Ramos (cell line): Measurements from ENCODE around the gene CWC22.
"Not testable (repeated sequence)": the region's sequence is repeated elsewhere in the genome, so short reads cannot be mapped to it uniquely, and the experiment has no call there.

Experiments used
- in situ Hi-C: fragments of 300-500 bp; cut with MboI; formaldehyde crosslinking; loops from one replicate; pipeline ENCODE4 v1.14.3; 2022; ENCODE audit warnings: low sequenced_read_pairs; ENCODE audit not compliant: unreplicated experiment

CWC22 gene

DNA sequence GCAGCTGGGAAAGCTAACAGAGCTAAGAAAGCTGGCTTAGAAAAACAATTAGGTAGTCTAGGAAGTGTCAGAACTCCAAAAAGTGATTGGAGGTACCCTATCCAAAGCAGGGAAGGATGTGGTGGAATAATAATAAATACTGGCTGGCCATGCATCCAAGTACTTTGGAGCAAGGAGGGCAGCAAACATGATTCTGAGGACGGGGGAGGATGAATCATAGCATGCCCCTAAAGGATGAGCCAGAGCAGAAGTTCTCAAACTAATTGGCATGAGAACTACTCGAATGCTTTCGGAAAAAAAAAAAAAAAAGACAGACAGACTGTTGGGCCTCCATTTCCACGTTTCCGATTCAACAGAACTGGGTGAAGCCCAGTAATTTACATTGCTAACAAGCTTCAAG is 2.4 kb downstream of the CWC22 start:
- in situ Hi-C loops = no loop called here

DNA sequence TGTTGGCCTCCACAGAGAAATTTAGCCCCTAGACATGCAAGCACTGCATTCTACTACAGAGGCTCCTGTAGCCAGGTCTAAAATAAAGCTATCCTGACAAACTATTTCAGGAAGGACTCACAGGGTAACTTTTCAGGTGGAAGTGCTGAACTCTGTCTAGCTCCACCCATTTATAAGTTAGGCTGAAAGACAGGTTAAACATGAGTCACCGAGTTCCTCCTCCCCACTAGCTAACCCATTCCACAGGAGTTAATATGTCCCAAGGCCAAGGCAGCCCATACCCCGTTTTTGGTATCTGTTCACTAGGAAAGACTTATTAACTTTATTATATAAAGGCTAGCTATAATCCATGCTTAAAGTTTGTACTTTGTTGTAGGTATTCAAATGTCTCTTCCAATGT is 3.5 kb downstream of the CWC22 start:
- in situ Hi-C loops = no loop called here

DNA sequence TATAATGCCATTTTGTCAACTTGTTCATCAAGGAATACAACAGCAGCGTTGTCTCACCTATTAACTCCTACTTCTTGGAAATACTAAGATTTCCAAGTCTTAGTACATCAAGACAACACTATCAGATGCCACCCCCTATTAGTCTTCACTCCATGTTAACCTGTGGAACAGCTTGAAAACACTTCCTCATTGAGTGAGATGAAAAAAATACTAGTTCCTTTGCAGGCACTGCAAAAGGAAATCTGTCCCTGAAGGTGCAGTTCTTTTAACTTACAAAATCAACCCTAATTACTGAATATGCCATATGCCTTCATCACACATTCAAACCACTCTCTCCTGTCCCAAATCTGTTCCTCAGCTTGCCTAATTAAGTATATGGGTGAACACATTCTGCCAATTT is 4.0 kb downstream of the CWC22 start:
- in situ Hi-C loops = no loop called here

DNA sequence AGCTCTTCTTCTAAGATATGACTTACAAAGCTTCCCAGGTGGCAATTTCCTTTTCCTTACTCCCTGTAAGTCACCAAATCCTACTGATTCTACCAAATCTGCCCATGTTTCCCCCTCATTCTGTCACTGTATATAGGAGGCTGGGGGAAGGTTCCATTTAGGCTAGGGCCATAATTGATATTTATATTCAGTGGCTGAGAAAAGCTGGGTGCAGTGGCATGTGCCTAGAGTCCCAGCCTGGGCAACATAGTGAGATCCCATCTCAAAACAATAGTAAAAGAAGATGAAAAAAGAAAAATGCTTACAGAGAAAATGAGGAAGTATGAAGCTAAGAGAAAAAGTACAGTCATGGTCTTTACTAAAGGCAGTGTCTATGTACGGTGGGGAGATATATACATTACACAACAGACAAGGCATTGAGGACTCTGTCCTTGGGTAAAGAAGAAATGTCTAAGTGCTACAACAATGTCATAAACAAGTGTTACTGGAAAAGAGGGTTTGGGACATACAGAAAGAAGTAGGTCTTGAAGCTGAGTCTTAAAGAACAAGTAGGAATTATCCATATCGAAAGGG is 4.8 kb downstream of the CWC22 start:
- in situ Hi-C loops = no loop called here

DNA sequence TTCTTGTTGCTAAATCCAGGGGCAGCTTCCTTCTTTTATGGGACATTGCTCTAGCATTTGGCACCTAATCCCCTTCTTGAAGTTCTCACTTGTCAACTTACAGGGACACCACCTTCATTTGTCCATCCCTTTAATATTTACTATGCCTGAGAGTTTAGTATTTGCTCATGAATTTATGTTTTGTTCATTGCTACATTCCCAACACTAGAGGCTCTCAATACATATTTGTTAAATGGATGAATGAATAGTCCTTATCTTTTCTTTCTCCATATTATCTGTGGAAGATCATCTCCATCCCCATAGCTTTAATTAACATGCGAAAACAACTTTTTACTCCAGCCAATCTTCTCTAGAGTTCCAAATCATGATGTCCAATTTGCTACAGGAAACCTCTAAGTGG is 5.4 kb downstream of the CWC22 start:
- in situ Hi-C loops = no loop called here

DNA sequence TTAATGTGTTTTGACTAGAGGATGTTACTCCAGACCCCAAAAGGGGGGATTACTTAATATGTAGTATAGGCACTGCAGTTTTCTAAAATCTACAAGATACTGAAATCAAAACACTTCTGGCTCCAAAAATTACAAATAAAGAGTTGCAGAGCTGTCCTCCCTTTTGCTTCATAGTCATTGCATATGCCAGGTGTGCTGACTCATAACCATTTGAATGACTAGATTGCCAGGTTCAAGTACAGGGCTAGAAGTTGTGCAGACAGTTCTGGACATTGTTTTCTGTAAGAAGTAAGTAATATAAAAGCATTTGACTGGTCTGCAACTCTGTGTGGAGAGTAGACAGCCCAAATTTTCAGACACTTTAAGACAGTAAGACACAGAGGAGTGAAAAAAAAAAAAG is 6.7 kb downstream of the CWC22 start:
- in situ Hi-C loops = no loop called here

DNA sequence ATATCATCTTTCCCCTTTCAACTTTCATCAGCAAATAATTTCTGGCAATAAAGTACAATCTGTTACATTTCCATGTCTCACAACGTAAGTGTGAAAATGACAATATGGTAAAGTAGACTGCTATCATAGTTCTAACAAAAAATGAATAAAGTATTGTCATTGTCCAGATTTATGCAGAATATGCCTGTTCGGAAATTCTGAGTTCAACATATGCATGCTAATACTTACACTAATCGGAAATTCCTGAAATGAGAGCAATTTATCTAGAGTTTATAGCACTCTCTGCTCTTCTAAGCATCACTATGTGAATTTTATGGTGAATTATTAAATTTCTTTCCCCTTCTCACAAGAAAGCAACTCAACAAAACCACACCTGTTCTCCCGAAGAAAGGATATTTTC is 8.1 kb downstream of the CWC22 start:
- in situ Hi-C loops = no loop called here

DNA sequence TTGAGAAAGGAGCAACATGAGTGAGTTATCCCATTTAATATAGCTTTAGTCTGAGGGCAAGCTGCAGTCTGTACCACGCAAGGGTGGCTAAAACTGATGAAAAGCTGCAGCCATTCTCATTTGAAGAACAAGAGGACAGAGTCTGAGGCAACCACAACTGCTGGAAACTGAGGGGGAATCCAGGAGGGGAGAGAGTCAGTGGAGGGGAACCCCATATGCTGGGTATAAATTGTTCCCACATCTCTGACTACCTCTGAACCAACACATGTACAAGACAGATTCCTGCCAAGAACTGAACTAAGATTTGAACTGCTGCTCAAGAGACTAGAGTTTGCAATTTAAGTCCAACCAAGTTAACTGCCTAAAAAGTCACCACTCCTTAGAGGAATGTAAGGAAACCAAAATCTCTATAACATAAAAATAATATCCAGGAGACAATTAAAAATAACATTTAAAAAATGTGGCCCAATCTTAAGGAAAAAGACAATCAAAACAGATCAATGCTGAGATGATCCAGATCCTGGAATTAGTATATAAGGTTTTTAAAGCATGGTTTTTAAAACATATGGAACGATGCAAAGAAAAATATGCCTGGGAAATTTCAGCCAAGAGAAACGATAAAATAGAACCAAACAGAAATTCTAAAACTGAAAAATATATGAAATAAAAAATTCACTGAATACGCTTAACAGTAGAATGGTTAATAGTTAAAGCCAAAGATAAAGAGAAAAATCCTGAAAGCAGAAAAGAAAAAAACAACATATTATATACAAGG is 11.2 kb downstream of the CWC22 start:
- in situ Hi-C loops = no loop called here

DNA sequence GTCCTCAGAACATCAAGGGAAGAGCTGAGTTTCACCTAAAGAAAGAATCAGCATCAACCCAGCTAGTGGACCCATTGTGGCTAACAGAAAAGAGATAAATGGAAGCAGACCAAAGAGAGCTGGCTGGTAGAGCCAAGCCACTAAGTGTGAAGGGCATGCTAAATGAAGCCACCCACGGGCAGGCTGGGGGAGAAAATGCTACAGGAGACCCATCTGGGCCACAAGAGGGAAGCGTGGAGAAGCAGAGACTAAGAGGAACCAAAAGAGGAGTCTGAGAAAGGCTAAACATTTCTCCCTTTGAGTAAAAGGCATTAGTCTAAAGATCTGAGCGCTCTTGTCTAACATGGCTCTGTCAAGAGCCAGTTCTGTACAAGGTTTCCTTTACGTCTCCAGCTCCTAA is 15.8 kb downstream of the CWC22 start:
- in situ Hi-C loops = no loop called here

DNA sequence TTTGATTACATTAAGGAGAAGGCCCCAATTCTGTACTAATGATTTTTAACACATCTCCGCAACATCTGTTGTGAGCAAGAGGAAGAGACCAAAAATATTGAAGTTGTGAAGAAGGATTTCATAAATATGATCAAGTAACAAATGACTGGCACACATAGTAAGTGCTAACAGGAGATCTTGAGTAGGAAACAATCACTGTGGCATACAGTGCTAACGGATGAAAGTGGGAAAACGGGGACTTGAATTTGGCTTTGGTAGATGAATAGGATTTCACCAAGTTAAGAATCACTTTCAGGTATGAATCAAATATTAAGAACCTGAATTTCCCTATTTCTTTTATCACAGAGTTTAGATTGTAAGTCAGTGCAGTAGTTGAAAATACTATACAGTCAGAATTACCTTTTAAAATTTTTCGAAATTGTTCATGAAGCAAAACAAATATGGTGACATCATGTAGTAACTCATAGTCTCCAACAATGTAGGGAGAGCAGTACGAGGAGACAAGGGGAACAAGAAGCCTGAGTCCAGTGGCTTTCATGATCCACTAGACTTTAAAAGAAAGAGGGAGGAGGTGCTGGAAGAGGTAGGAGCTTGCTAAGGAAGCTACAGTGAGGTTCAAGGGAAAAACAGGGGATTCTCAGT is 16.3 kb downstream of the CWC22 start:
- in situ Hi-C loops = no loop called here

DNA sequence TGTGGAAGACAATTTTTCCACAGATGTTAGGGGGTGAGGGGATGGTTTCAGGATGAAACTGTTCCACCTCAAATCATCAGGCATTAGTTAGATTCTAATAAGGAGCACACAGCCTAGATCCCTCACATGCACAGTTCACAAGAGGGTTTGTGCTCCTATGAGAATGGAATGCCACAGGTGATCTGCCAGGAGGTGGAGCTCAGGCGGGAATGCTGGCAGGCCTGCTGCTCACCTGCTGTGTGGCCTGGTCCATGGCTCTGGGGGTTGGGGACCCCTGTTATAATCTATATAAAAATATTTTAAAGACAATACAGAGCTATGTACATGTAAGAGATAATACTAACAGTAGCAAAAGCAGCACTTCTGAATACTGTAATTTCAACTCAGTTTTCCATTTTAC is 19.2 kb downstream of the CWC22 start:
- in situ Hi-C loops = no loop called here

DNA sequence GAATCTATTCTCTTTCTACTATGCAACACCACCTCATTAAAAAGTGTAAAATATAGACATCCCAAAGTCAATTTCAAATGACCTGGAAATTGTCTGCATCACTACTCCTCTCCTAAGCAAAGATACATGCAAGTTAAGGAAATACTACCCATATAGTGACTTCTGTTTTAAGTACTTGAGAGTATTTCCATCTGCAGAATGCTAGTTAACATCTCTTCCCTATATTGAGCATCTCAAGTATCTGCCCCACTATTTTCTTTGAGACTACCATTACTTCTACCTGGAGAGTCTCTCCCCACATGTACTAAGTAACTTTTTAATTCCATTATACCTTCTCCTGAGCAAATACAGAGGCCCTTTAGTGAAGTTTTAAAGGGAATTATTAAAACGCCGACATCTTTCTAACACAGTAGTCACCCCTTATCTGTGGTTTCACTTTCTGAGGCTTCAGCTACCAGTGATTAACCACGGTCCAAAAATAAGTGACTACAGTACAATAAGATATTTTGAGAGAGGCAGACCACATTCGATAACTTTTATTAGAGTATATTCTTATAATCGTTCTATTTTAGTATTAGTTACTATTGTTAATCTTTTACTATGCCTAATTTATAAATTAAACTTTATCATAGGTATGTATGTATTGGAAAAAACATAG is 21.8 kb downstream of the CWC22 start:
- in situ Hi-C loops = no loop called here

DNA sequence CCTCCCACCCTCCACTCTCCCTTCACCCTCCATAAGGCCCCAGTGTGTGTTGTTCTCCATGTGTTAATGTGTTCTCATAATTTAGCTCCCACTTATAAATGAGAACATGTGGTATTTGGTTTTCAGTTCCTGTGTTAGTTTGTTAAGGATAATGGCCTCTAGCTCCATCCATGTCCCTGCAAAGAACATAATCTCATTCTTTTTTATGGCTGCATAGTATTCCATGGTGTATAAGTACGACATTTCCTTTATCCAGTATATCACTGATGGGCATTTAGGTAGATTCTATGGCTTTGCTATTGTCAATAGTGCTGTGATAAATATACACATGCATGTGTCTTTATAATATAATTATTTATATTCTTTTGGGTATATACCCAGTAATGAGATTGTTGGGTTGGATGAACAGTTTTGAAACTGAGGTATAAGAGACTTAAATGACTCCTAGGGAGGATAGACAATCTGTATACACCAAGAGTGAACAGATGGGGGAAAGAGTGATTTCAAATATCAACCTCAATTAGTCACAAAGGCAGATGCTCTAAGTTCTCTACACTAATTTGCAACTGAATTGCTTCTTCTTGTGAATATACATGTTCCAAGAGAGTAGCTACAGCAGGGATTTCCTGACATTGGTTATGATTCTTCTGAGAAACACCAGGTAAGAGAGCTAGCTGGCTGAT is 23.7 kb downstream of the CWC22 start:
- in situ Hi-C loops = no loop called here

DNA sequence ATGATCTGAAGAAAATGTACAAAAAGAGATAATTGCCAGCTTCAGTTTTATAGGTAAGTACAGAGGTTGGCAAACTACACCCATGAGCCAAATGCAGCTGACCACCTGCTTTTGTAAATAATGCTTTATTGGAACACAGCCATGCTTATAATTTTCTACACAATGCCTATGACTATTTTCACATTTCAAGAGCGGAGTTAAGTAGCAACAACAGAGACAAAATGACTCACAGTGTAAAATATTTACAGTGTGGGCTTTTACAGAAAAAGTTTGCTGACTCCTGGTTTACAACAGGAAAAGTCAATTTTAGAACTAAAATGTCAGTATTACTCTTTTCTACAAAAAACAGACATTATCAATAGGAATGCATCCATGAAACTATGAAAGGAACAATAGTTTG is 26.0 kb downstream of the CWC22 start:
- in situ Hi-C loops = no loop called here

DNA sequence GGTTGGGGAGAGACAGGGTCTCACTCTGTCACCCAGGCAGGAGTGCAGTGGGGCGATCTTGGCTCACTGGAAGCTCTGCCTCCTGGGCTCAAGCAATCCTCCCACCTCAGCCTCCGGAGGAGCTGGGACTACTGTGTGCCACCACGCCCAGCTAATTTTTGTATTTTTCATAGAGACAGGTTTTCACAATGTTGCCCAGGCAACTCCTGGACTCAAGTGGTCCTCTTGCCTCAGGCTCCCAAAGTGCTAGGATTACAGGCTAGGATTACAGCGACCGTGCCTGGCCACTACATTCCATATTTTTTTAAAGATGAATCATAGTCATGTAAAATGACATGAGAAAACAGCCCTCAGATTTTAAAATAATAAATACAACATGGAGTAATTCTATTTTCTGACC is 32.3 kb downstream of the CWC22 start:
- in situ Hi-C loops = no loop called here

DNA sequence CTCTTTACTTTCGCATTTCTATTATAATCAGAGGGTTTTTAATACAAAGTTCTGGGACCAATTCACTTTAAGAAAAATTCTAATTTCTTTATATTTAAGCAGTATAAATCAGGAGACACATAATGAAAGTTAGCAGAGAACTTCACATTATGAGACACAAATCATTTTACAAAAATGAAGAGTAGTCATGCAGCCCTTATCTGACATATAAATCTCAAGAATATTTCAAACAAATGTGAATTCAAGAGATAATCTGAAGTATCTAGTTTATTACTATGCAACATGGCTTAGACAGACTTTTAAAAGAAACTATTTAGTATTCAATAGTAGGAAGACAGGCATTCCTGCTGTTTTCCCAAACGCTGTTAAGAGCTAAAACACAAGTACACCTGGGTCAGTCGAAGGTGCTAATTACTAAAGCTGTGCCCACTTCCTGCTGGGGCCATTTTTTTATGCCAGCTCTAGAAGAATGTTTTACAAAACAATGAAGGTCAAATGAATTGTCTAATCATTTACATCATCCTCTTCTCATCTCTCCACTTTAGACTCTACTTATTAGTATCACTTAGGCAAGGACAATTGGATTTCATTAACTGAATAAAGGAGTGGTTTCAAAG is 40.2 kb downstream of the CWC22 start:
- in situ Hi-C loops = no loop called here

DNA sequence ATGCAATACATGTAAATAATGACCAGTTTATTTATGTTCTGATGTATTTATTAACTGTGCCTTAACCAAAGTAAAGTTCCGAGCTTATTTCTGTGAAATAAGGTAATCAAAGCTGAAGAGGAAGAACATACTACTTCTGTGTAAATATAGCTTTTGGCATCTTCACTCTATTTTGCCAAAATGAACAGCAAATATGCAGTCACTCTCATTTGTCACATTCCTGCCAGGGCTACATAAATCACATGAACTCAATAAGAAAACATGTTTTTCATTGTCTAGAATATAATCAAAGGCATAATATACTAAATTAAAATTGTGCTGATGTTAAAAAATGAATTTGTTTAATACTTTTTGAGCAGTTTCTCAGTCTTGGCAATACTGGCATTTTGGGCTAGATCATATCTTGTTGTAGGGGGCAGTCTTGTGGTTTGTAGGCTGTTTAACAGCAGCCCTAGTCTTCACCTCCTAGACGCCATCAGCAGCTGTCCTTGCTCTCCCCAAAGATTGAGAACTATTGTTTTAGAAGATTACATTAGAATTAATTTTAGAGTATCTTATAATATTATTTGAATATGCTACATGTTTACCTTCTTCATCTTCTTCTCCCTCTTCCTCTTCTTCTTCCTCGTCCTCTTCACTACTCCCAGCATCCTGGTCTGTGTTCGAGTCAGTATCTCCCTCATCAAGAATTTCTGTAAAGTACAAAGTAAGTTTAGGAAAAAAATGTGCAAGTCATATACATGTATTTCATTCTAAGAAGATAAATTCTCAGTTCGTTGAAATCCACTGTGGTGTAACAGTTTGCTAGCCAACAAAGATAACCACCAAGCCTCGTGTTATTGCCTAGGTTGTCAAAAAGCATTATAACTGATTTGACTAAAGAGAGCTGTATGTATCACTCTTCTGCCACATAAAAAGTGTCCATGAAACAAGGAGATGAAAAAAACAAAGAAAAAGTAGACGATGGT is 41.5 kb downstream of the CWC22 start:
- in situ Hi-C loops = no loop called here

DNA sequence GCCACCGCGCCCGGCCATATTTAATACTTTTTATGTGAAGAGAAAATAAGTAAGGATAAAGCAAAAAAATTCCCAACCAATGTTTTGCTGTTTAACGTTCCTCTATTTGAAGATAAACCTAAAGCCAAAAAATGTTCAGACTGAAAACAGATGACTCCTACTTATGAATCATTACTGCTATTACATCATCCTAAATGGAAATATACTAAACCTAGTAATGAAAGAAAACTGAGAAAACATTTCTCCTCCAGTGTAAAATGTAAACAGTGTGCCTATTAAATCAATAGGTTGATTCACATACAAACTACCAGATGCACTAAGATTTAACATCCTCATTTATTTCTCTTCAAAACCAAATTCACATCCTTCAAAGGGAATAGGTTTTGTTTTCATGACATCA is 43.5 kb downstream of the CWC22 start:
- in situ Hi-C loops = no loop called here

DNA sequence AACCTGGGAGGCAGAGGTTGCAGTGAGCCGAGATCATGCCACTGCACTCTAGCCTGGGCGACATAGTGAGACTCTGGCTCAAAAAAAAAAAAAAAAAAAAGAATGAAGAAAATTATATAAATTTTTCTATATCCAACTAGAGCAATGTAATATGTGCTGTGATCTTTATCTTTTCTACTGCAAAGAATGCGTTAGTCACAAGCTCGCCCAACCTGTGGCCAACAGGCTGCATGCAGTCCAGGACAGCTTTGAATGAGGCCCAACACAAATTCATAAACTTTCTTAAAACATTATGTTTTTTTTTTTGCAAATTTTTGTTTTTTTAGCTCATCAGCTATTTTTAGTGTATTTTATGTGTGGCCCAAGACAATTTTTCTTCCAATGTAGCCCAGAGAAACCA is 48.8 kb downstream of the CWC22 start:
- in situ Hi-C loops = not testable (repeated sequence)
